Esophagus squamous epithelium (tissue), 4 donors: ENCODE measurements around the gene ATP10A.

Source experiments
- POLR2A ChIP-seq, 4 donors: fragments of 450-650 bp; IDR thresholded peaks; one replicate each; pipeline ENCODE4 v1.6.1; 2017; ENCODE audit warnings: antibody characterized with exemption in 4 of 4, mild to moderate bottlenecking in 4 of 4, moderate library complexity in 3 of 4
- TF ChIP-seq, protein P1 (sequence below), 6 experiments: fragments of 450-650 bp in 4 of 6; fragments of 200-600 bp in 2 of 6; sonication (generic) in 2 of 6; IDR thresholded peaks; one replicate each; pipeline ENCODE4 v1.5.1; 2016 to 2019; ENCODE audit warnings: antibody characterized with exemption in 6 of 6, mild to moderate bottlenecking in 4 of 6, moderate library complexity in 4 of 6

DNA sequence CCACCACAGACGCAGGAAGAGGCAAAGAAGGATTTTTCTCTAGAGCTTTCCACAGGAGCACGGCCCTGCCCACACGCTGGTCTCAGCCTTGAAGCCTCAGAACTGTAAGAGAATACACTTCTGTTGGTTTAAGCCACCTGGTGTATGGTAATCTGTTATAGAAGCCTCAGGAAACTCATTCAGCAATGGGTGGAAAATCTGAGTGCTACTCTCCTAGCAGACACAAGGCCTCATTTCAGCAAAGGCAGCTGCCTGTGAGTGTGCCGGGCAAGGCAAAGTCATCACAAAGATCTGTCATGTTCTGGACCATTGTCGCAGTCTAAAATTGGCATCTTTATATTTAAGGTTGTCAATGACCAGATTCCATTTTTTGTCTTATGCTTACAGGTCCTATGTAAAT lies 31.0 kb downstream of the ATP10A start:
- TF ChIP-seq, protein P1, sequence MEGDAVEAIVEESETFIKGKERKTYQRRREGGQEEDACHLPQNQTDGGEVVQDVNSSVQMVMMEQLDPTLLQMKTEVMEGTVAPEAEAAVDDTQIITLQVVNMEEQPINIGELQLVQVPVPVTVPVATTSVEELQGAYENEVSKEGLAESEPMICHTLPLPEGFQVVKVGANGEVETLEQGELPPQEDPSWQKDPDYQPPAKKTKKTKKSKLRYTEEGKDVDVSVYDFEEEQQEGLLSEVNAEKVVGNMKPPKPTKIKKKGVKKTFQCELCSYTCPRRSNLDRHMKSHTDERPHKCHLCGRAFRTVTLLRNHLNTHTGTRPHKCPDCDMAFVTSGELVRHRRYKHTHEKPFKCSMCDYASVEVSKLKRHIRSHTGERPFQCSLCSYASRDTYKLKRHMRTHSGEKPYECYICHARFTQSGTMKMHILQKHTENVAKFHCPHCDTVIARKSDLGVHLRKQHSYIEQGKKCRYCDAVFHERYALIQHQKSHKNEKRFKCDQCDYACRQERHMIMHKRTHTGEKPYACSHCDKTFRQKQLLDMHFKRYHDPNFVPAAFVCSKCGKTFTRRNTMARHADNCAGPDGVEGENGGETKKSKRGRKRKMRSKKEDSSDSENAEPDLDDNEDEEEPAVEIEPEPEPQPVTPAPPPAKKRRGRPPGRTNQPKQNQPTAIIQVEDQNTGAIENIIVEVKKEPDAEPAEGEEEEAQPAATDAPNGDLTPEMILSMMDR (IDR thresholded peaks at IDR 0.05) = no peak
- TF ChIP-seq POLR2A (IDR thresholded peaks at IDR 0.05) = no peak
